PC-9 (cell line): ENCODE measurements around the gene AKAP8L. TPM values are rescaled to one million over a fixed set of nuclear protein-coding genes. Genes with fewer than 3 reads are reported as not detected.

Source experiments
- BruUV-seq: library from RNA; stranded (reverse); fragments of 400-500 nt; replicated peaks from 2 replicates; lab custom pipeline; 2021; lab: Mats Ljungman, UMichigan
- CTCF ChIA-PET: fragments of 300-600 bp; sonication (Branson Sonifier 250); formaldehyde crosslinking; loops from one replicate; lab custom pipeline; 2022; ENCODE audit warnings: antibody characterized with exemption; lab: Charles Lee
- POLR2A ChIA-PET: fragments of 300-600 bp; sonication (Branson Sonifier 250); formaldehyde crosslinking; loops from one replicate; lab custom pipeline; 2022; ENCODE audit warnings: antibody characterized with exemption; ENCODE audit not compliant: unreplicated experiment; lab: Charles Lee
- DNase-seq, 2 experiments: peaks; one replicate each; pipeline versions ENCODE4 v3.0.0 to v3.0.0-alpha.2; 2015 to 2022; ENCODE audit warnings: mixed read lengths in 1 of 2
- H2AFZ ChIP-seq: fragments of 200-600 bp; sonication (generic); 2 replicates; pipeline ENCODE4 v1.8.1; 2017; ENCODE audit warnings: antibody characterized with exemption
- H3F3A ChIP-seq: fragments of 200-600 bp; sonication (generic); 2 replicates; pipeline ENCODE4 v1.8.1; 2017; ENCODE audit warnings: antibody characterized with exemption, mild to moderate bottlenecking, low read depth; ENCODE audit not compliant: insufficient read depth
- H3K27ac ChIP-seq: fragments of 200-600 bp; sonication (generic); 2 replicates; pipeline ENCODE4 v1.6.1; 2016; ENCODE audit warnings: mixed run types
- H3K27me3 ChIP-seq: fragments of 200-600 bp; sonication (generic); 2 replicates; pipeline ENCODE4 v1.6.1; 2016; ENCODE audit warnings: low read depth, mixed run types; ENCODE audit not compliant: insufficient read depth
- H3K36me3 ChIP-seq: fragments of 200-600 bp; sonication (generic); 2 replicates; pipeline ENCODE4 v1.6.1; 2016; ENCODE audit warnings: low read depth, mixed run types
- H3K4me1 ChIP-seq: fragments of 200-600 bp; sonication (generic); replicated peaks from 2 replicates; pipeline ENCODE4 v1.6.1; 2016; ENCODE audit warnings: mixed run types; ENCODE audit not compliant: insufficient read depth
- H3K4me2 ChIP-seq: fragments of 200-600 bp; sonication (generic); 2 replicates; pipeline ENCODE4 v1.6.1; 2017; ENCODE audit warnings: mixed run types
- H3K4me3 ChIP-seq: fragments of 200-600 bp; sonication (generic); 2 replicates; pipeline ENCODE4 v1.6.1; 2016; ENCODE audit warnings: mixed run types
- H3K79me2 ChIP-seq: fragments of 200-600 bp; sonication (generic); 2 replicates; pipeline ENCODE4 v1.6.1; 2017; ENCODE audit warnings: low read depth, mixed run types
- H3K9me2 ChIP-seq: fragments of 200-600 bp; sonication (generic); 2 replicates; pipeline ENCODE4 v1.8.1; 2017; ENCODE audit warnings: mild to moderate bottlenecking; ENCODE audit not compliant: insufficient read depth
- H3K9me3 ChIP-seq: fragments of 200-600 bp; sonication (generic); 2 replicates; pipeline ENCODE4 v1.8.1; 2016; ENCODE audit warnings: low read depth; ENCODE audit not compliant: insufficient read depth
- H4K20me1 ChIP-seq: fragments of 200-600 bp; sonication (generic); 2 replicates; pipeline ENCODE4 v1.8.1; 2017; ENCODE audit not compliant: insufficient read depth
- EZH2 ChIP-seq: fragments of 200-600 bp; sonication (generic); IDR thresholded peaks from 2 replicates; pipeline ENCODE4 v1.8.0; 2017; ENCODE audit warnings: antibody characterized with exemption, low read depth
- intact Hi-C: fragments of 100-400 bp; cut with micrococcal nuclease; formaldehyde crosslinking; loops from one replicate; pipeline ENCODE4 v1.10.0; 2022; ENCODE audit not compliant: unreplicated experiment
- total RNA-seq: library from RNA; stranded (reverse); gene quantifications from 2 replicates; pipeline ENCODE4 v1.2.3, GENCODE V29; 2021
- TF ChIP-seq, protein P1 (sequence below): fragments of 200-600 bp; sonication (generic); conservative IDR thresholded peaks from 2 replicates; pipeline ENCODE4 v1.6.1; 2017; ENCODE audit warnings: mixed run types, antibody characterized with exemption, mild to moderate bottlenecking, moderate library complexity

The AKAP8L gene
- total RNA-seq, 1 experiment from 2014 or later, result 49.9 TPM

DNA sequence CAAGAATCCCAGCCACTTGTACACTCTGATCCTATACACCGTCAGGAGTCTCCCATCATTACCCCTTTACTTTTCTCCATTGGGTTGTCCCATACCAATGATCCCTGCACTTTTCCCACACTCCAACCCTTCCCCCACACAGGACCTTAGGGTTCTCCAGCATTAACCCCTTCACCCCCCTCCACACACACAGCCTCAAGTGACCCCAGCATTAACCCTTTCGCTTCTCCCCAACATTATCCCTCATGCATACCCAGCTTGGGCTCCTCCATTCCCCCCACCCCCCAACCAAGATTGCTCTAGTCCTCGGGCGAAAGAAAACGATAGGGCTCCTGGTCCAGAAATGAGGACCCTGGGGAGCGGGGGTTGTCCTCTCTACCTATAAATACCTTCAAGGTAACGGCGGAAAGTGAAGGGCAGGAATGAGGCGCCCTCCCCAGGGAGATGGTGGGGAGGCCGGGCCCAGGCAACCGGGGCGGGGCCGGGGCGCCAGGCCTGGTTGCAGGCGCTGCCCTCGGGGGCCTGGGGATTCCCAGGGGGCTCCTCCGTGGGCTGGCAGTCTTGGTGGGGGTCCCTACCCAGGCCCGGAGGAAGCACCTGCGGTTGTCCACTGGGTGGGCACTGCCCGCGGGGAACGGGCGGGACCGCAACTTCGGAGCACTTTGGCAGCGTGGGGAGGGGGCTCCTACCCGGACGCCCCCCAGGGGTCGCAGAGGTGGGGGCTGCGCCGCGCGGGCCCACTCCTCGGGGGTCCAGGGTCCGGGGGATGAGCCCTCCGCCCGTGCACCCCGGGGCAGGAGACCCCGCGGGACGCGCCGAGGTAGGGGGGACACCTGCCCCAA lies 30.2 kb upstream of the AKAP8L start:
- H3K27ac ChIP-seq, result no peak overlapping the region
- peak overlapping the region; percentile 91 for H3K4me2 ChIP-seq
- H3K4me3 ChIP-seq, result peak overlapping the region; percentile 76
- no peaks in the 10 kb centered on the region for H4K20me1 ChIP-seq
- peaks cover 42% of the 10 kb centered on the region for H3F3A ChIP-seq
- no peaks in the 10 kb centered on the region for H3K36me3 ChIP-seq
- no peaks in the 10 kb centered on the region for H3K9me3 ChIP-seq
- CTCF ChIA-PET, result no interaction called here
- POLR2A ChIA-PET, result no interaction called here
- intact Hi-C loops, result no loop called here
- DNase-seq, result no peak
- no peaks in the 10 kb centered on the region for H3K79me2 ChIP-seq
- BruUV-seq, result no TSS peak
- no peaks in the 10 kb centered on the region for H3K9me2 ChIP-seq
- TF ChIP-seq, protein P1, sequence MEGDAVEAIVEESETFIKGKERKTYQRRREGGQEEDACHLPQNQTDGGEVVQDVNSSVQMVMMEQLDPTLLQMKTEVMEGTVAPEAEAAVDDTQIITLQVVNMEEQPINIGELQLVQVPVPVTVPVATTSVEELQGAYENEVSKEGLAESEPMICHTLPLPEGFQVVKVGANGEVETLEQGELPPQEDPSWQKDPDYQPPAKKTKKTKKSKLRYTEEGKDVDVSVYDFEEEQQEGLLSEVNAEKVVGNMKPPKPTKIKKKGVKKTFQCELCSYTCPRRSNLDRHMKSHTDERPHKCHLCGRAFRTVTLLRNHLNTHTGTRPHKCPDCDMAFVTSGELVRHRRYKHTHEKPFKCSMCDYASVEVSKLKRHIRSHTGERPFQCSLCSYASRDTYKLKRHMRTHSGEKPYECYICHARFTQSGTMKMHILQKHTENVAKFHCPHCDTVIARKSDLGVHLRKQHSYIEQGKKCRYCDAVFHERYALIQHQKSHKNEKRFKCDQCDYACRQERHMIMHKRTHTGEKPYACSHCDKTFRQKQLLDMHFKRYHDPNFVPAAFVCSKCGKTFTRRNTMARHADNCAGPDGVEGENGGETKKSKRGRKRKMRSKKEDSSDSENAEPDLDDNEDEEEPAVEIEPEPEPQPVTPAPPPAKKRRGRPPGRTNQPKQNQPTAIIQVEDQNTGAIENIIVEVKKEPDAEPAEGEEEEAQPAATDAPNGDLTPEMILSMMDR, result no peak
- no peak for TF ChIP-seq EZH2
- H2AFZ ChIP-seq, result peak overlapping the region; percentile 81
- peaks cover 10% of the 10 kb centered on the region; the same call in 1 of the 2 replicates for H3K4me1 ChIP-seq
- H3K27me3 ChIP-seq, result no peaks in the 10 kb centered on the region

DNA sequence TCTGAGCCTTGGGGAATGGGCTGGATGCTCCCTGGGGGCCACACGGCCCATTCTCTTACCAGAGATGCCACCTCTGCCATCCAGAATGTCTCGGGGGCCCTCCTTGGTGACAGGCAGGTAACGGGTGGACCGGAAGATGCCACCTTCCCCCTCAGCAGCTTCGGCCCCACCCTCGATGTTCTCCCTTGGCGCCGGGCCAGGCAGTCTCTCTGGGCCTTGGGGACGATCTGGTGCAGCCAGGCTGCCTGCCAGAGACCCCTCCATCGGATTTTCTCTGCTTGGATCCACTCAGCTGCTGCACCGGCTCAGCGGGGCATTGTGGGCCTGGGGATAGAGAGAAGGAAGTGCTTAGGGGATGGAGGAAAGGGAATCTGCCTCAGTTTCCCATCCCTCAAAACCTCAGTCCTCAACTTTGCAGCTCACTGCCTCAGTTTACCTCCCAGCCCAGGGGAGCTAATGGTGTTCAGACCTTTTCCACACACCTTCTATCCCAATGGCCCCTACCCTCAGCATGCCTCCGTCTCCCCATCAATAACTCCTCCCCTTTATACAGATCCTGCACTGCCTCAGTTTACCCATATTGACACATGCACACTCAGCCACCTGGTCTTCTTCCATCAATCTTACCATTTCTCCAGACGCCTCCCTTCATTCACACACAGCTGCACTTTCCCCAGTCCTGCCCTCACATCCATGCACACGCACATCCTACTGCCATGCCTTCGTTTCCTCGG lies 29.4 kb upstream of the AKAP8L start:
- peaks cover 10% of the 10 kb centered on the region; the same call in 1 of the 2 replicates for H3K4me1 ChIP-seq
- no peak for DNase-seq
- H3K4me3 ChIP-seq, result no peak overlapping the region
- H3F3A ChIP-seq, result peaks cover 42% of the 10 kb centered on the region
- POLR2A ChIA-PET, result no interaction called here
- peak overlapping the region; percentile 91 for H3K4me2 ChIP-seq
- no peaks in the 10 kb centered on the region for H4K20me1 ChIP-seq
- no peaks in the 10 kb centered on the region for H3K36me3 ChIP-seq
- no peaks in the 10 kb centered on the region for H3K9me3 ChIP-seq
- H3K27ac ChIP-seq, result no peak overlapping the region
- no peaks in the 10 kb centered on the region for H3K27me3 ChIP-seq
- BruUV-seq, result no TSS peak
- intact Hi-C loops, result no loop called here
- TF ChIP-seq, protein P1, result no peak
- TF ChIP-seq EZH2, result no peak
- no peaks in the 10 kb centered on the region for H3K9me2 ChIP-seq
- CTCF ChIA-PET, result no interaction called here
- H3K79me2 ChIP-seq, result no peaks in the 10 kb centered on the region
- no peak overlapping the region for H2AFZ ChIP-seq

DNA sequence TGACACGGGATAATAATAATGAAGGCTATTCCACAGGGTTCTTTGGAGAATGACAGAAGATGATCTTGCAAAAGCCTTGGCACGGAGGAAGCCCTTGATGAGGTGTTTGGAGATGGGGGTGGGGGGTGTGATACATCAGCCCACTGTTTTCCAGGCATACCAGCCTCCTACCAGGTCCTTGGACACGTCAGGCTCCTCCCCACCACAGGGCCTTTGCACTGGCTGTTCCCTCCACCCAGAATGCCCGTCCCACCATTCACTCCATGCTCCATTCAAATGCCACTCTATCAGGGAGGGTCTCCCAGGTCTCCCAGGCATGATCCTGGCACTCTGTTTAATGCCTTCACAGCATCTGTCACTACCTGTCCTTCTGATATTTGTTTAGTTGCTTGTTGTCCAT lies 28.3 kb upstream of the AKAP8L start:
- no peak overlapping the region for H3K27ac ChIP-seq
- TF ChIP-seq, protein P1, result no peak
- TF ChIP-seq EZH2, result no peak
- H3K79me2 ChIP-seq, result no peaks in the 10 kb centered on the region
- H3K9me3 ChIP-seq, result no peaks in the 10 kb centered on the region
- peaks cover 41% of the 10 kb centered on the region for H3F3A ChIP-seq
- no peaks in the 10 kb centered on the region for H3K9me2 ChIP-seq
- POLR2A ChIA-PET, result no interaction called here
- no peak overlapping the region for H3K4me3 ChIP-seq
- H2AFZ ChIP-seq, result no peak overlapping the region
- no TSS peak for BruUV-seq
- no peaks in the 10 kb centered on the region for H3K36me3 ChIP-seq
- H3K4me1 ChIP-seq, result peaks cover 5% of the 10 kb centered on the region; the same call in 1 of the 2 replicates
- intact Hi-C loops, result no loop called here
- no peak for DNase-seq
- no peaks in the 10 kb centered on the region for H4K20me1 ChIP-seq
- H3K27me3 ChIP-seq, result no peaks in the 10 kb centered on the region
- CTCF ChIA-PET, result no interaction called here
- H3K4me2 ChIP-seq, result no peak overlapping the region
